SK-N-SH treated with all-trans-retinoic acid at 6 μM for 48 hours (cell line): ENCODE data around the gene CYP39A1.

ENCODE experiments used
- ATAC-seq: fragments of 200-7000 bp; cut with Tn5 transposase; 3 replicates; pipeline ENCODE4 v1.9.1; 2020; ENCODE audit warnings: mild to moderate bottlenecking, moderate library complexity
- ARNTL ChIP-seq: fragments of 450-650 bp; formaldehyde crosslinking; IDR thresholded peaks from 2 replicates; pipeline ENCODE4 v1.5.0; 2020; ENCODE audit warnings: low read depth, mild to moderate bottlenecking, moderate library complexity, borderline replicate concordance
- CREB5 ChIP-seq: fragments of 250-450 bp; sonication (Bioruptor Pico); IDR thresholded peaks from 2 replicates; pipeline ENCODE4 v1.5.1; 2020; ENCODE audit warnings: low read depth, mild to moderate bottlenecking, moderate library complexity
- CSDC2 ChIP-seq: fragments of 250-450 bp; sonication (Bioruptor Pico); IDR thresholded peaks from 2 replicates; pipeline ENCODE4 v1.5.0; 2020; ENCODE audit warnings: mild to moderate bottlenecking, moderate library complexity
- CSRNP3 ChIP-seq: fragments of 250-450 bp; sonication (Bioruptor Pico); IDR thresholded peaks from 2 replicates; pipeline ENCODE4 v1.5.1; 2021; ENCODE audit warnings: mild to moderate bottlenecking, moderate library complexity
- ESRRG ChIP-seq: fragments of 250-450 bp; sonication (Bioruptor Pico); IDR thresholded peaks from 2 replicates; pipeline ENCODE4 v1.6.1; 2021; ENCODE audit warnings: mild to moderate bottlenecking
- GLIS3 ChIP-seq: fragments of 250-450 bp; sonication (Bioruptor Pico); IDR thresholded peaks from 2 replicates; pipeline ENCODE4 v1.5.0; 2020; ENCODE audit warnings: mild to moderate bottlenecking, moderate library complexity
- ISL1 ChIP-seq: fragments of 250-450 bp; sonication (Bioruptor Pico); IDR thresholded peaks from 2 replicates; pipeline ENCODE4 v2.1.2; 2022; ENCODE audit warnings: mild to moderate bottlenecking, moderate library complexity
- OSR1 ChIP-seq: fragments of 250-450 bp; sonication (Bioruptor Pico); IDR thresholded peaks from 2 replicates; pipeline ENCODE4 v1.8.0; 2022; ENCODE audit warnings: moderate library complexity, mild to moderate bottlenecking, inconsistent platforms
- PATZ1 ChIP-seq: fragments of 250-450 bp; sonication (Bioruptor Pico); IDR thresholded peaks from 2 replicates; pipeline ENCODE4 v1.8.0; 2020; ENCODE audit warnings: mild to moderate bottlenecking, moderate library complexity, borderline replicate concordance
- POU6F1 ChIP-seq: fragments of 250-450 bp; sonication (Bioruptor Pico); IDR thresholded peaks from 2 replicates; pipeline ENCODE4 v1.8.0; 2021; ENCODE audit warnings: low read depth, mild to moderate bottlenecking, moderate library complexity, borderline replicate concordance
- PPARA ChIP-seq: fragments of 250-450 bp; sonication (Bioruptor Pico); IDR thresholded peaks from 2 replicates; pipeline ENCODE4 v1.5.0; 2020; ENCODE audit warnings: mild to moderate bottlenecking, borderline replicate concordance
- RARB ChIP-seq: fragments of 250-450 bp; sonication (Bioruptor Pico); IDR thresholded peaks from 2 replicates; pipeline ENCODE4 v1.8.0; 2021; ENCODE audit warnings: mild to moderate bottlenecking, moderate library complexity
- TCF4 ChIP-seq: fragments of 250-450 bp; sonication (Bioruptor Pico); IDR thresholded peaks from 2 replicates; pipeline ENCODE4 v1.8.0; 2021; ENCODE audit warnings: mild to moderate bottlenecking, moderate library complexity, borderline replicate concordance
- ZC3H10 ChIP-seq: fragments of 250-450 bp; sonication (Bioruptor Pico); IDR thresholded peaks from 2 replicates; pipeline ENCODE4 v1.5.1; 2021; ENCODE audit warnings: mild to moderate bottlenecking, moderate library complexity
- ZFP3 ChIP-seq: fragments of 250-450 bp; sonication (Bioruptor Pico); IDR thresholded peaks from 2 replicates; pipeline ENCODE4 v1.5.0; 2020; ENCODE audit warnings: mild to moderate bottlenecking, moderate library complexity
- ZNF565 ChIP-seq: fragments of 450-650 bp; formaldehyde crosslinking; conservative IDR thresholded peaks from 2 replicates; pipeline ENCODE4 v1.5.0; 2020; ENCODE audit warnings: low read depth, mild to moderate bottlenecking, moderate library complexity
- ZNF8 ChIP-seq: fragments of 450-650 bp; formaldehyde crosslinking; IDR thresholded peaks from 2 replicates; pipeline ENCODE4 v1.5.0; 2020; ENCODE audit warnings: mild to moderate bottlenecking, moderate library complexity
- TF ChIP-seq, protein P1 (sequence below): fragments of 250-450 bp; sonication (Bioruptor Pico); IDR thresholded peaks from 2 replicates; pipeline ENCODE4 v1.5.0; 2020; ENCODE audit warnings: mild to moderate bottlenecking, moderate library complexity

Gene CYP39A1

DNA sequence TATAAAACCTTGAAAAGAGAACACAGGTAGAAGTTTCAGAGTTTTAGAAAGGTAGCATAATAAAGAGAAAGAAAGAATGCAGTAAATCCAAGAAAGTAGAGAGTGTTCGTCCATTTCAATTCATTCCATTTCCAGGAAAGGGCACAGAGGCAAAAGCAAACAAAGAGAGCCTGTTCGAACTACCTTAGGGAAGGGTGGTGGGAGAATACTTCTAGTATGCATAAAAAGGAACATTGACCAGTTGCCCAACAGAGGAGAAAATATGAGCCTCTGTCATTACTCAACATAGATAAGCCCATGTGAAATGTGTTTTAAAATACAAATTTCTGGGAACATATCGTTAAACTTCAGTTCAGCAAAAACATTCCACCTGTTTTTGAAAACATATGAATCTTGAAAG lies 60.6 kb downstream of the CYP39A1 start:
- no peak for ATAC-seq
- TF ChIP-seq ESRRG (CRISPR knock-in tag) (no peak), PATZ1 (no peak), ZNF8 (no peak), ZNF565 (CRISPR knock-in tag) (no peak), TCF4 (CRISPR knock-in tag) (no peak), ARNTL (no peak), CSDC2 (CRISPR knock-in tag) (no peak), ISL1 (CRISPR knock-in tag) (no peak), PPARA (CRISPR knock-in tag) (no peak), ZFP3 (no peak), CREB5 (CRISPR knock-in tag) (no peak), RARB (CRISPR knock-in tag) (no peak), GLIS3 (CRISPR knock-in tag) (no peak), ZC3H10 (CRISPR knock-in tag) (no peak)
- TF ChIP-seq, protein P1, sequence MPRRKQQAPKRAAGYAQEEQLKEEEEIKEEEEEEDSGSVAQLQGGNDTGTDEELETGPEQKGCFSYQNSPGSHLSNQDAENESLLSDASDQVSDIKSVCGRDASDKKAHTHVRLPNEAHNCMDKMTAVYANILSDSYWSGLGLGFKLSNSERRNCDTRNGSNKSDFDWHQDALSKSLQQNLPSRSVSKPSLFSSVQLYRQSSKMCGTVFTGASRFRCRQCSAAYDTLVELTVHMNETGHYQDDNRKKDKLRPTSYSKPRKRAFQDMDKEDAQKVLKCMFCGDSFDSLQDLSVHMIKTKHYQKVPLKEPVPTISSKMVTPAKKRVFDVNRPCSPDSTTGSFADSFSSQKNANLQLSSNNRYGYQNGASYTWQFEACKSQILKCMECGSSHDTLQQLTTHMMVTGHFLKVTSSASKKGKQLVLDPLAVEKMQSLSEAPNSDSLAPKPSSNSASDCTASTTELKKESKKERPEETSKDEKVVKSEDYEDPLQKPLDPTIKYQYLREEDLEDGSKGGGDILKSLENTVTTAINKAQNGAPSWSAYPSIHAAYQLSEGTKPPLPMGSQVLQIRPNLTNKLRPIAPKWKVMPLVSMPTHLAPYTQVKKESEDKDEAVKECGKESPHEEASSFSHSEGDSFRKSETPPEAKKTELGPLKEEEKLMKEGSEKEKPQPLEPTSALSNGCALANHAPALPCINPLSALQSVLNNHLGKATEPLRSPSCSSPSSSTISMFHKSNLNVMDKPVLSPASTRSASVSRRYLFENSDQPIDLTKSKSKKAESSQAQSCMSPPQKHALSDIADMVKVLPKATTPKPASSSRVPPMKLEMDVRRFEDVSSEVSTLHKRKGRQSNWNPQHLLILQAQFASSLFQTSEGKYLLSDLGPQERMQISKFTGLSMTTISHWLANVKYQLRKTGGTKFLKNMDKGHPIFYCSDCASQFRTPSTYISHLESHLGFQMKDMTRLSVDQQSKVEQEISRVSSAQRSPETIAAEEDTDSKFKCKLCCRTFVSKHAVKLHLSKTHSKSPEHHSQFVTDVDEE, result no peak

DNA sequence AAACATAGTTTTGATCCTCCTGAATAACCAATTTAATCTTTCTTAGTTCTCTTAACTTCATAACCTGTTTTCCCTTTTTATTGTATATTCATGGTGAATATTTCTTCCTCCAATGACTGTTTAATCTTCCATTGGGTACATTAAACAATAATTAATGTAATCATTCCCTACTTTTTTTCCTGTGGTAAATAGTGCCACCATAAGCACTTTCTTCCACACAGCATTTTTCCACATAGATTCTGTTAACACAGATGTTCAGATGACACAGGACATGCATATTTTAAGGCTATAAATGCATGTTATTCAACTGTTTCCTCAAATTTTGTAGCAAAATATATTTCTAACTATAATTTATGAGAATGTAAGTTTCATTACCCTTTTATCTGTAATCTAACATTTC lies 61.9 kb downstream of the CYP39A1 start:
- ATAC-seq, result no peak
- TF ChIP-seq PATZ1, result no peak
- TF ChIP-seq ZC3H10 (CRISPR knock-in tag), result no peak
- no peak for TF ChIP-seq ZFP3
- TF ChIP-seq, protein P1, result no peak
- no peak for TF ChIP-seq ARNTL
- no peak for TF ChIP-seq CSRNP3 (CRISPR knock-in tag)
- TF ChIP-seq RARB (CRISPR knock-in tag), result no peak
- TF ChIP-seq TCF4 (CRISPR knock-in tag), result no peak
- TF ChIP-seq PPARA (CRISPR knock-in tag), result no peak
- TF ChIP-seq ISL1 (CRISPR knock-in tag), result no peak
- no peak for TF ChIP-seq ZNF8
- TF ChIP-seq OSR1 (CRISPR knock-in tag), result no peak
- no peak for TF ChIP-seq POU6F1
